Uterus (tissue), 4 donors: ENCODE results near the gene ZNF680. TPM values are rescaled to one million over a fixed set of nuclear protein-coding genes. Genes with fewer than 3 reads are reported as not detected.
"Not testable (repeated sequence)": the region's sequence is repeated elsewhere in the genome, so short reads cannot be mapped to it uniquely, and the experiment has no call there.

ENCODE experiments used
- DNase-seq, 2 donors: peaks; one replicate each; pipeline ENCODE4 v3.0.0-alpha.2; 2019 to 2020
- H3K27ac ChIP-seq, 2 donors: fragments of 200-600 bp; sonication (generic); 1 replicate in 1 of 2; 2 replicates in 1 of 2; pipeline ENCODE4 v1.5.1; 2016 to 2018
- H3K27me3 ChIP-seq, 2 donors: fragments of 200-600 bp; sonication (generic); one replicate each; pipeline ENCODE4 v1.5.1; 2018 to 2019; ENCODE audit warnings: control low read depth in 1 of 2
- H3K36me3 ChIP-seq, 2 donors: fragments of 200-600 bp; sonication (generic); one replicate each; pipeline ENCODE4 v1.5.1; 2019; ENCODE audit warnings: control low read depth in 1 of 2
- H3K4me1 ChIP-seq, 2 donors: fragments of 200-600 bp; sonication (generic); one replicate each; pipeline ENCODE4 v1.5.1; 2018 to 2019; ENCODE audit warnings: control low read depth in 1 of 2
- H3K4me3 ChIP-seq, 2 donors: fragments of 200-600 bp; sonication (generic); 1 replicate in 1 of 2; 2 replicates in 1 of 2; pipeline ENCODE4 v1.5.1; 2018 to 2019; ENCODE audit warnings: mild to moderate bottlenecking in 1 of 2
- H3K9me3 ChIP-seq, 2 donors: fragments of 200-600 bp; sonication (generic); one replicate each; pipeline ENCODE4 v1.5.1; 2019; ENCODE audit warnings: control low read depth in 1 of 2
- POLR2A ChIP-seq, 2 donors: fragments of 450-650 bp; IDR thresholded peaks; one replicate each; pipeline ENCODE4 v1.6.1; 2016; ENCODE audit warnings: antibody characterized with exemption in 2 of 2, mild to moderate bottlenecking in 1 of 2, moderate library complexity in 1 of 2
- intact Hi-C: fragments of 100-400 bp; cut with DNase I; formaldehyde crosslinking; loops from one replicate; pipeline ENCODE4 v1.15.1; 2023; ENCODE audit warnings: low total_unique reads
- total RNA-seq, 4 donors: library from RNA; depleted of rRNA in 3 of 4; stranded (reverse); fragments of >200 nt in 3 of 4; gene quantifications; one replicate each; pipeline versions ENCODE4 v1.1.0 to v1.2.4, GENCODE V29; 2014 to 2023
- TF ChIP-seq, protein P1 (sequence below), 4 experiments: fragments of 200-600 bp in 2 of 4; fragments of 450-650 bp in 2 of 4; sonication (generic) in 2 of 4; IDR thresholded peaks; one replicate each; pipeline ENCODE4 v1.5.1; 2016 to 2019; ENCODE audit warnings: antibody characterized with exemption in 4 of 4, mild to moderate bottlenecking in 2 of 4, moderate library complexity in 1 of 4
- donor health status: DM: yes; HTN: yes; CAD: no.

ZNF680 gene
- total RNA-seq, 4 donors from 2014 or later, result 5.1 to 47.2 (median 21.3) TPM

DNA sequence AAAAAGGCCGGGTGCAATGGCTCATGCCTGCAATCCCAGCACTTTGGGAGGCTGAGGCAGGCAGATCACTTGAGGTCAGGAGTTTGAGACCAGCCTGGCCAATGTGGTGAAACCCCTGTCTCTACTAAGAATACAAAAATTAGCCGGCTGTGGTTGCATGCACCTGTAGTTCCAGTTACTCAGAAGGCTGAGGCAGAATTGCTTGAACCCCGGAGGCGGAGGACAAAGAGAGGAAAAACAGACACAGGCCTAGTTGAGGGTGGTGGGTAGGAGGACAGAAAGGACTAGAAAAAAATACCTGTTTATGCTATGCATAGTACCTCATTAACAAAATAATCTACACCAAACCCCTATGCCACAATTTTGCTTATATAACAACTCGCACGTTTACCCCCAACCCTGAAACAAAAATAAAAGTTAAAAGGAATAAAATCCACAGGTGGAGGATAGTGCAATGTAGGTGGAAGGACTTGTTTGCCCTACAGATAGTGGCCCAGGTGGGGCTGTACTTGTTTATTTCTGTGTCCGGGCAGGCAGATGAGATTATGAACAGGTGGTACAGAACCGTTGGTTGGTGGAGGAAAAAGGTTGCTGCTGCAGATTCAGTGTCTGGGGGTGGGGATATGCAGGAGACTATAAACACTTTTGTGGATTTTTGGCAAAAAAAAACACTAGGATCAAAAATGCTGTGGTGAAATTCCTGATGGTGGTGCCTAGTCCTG lies 5.1 kb downstream of the ZNF680 start:
- Histone ChIP-seq H3K36me3 (no peaks in the 10 kb centered on the region), H3K27me3 (no peaks in the 10 kb centered on the region), H3K4me3 (no peak overlapping the region), H3K9me3 (no peaks in the 10 kb centered on the region), H3K4me1 (peaks cover 0 to 15% of the 10 kb centered on the region in 2 donors), H3K27ac (peak overlapping the region; percentile 59 to 80)
- DNase-seq, result no peak
- intact Hi-C loops, result no loop called here
- TF ChIP-seq POLR2A (IDR thresholded peaks at IDR 0.05), result no peak
- TF ChIP-seq, protein P1, sequence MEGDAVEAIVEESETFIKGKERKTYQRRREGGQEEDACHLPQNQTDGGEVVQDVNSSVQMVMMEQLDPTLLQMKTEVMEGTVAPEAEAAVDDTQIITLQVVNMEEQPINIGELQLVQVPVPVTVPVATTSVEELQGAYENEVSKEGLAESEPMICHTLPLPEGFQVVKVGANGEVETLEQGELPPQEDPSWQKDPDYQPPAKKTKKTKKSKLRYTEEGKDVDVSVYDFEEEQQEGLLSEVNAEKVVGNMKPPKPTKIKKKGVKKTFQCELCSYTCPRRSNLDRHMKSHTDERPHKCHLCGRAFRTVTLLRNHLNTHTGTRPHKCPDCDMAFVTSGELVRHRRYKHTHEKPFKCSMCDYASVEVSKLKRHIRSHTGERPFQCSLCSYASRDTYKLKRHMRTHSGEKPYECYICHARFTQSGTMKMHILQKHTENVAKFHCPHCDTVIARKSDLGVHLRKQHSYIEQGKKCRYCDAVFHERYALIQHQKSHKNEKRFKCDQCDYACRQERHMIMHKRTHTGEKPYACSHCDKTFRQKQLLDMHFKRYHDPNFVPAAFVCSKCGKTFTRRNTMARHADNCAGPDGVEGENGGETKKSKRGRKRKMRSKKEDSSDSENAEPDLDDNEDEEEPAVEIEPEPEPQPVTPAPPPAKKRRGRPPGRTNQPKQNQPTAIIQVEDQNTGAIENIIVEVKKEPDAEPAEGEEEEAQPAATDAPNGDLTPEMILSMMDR (IDR thresholded peaks at IDR 0.05), result no peak

DNA sequence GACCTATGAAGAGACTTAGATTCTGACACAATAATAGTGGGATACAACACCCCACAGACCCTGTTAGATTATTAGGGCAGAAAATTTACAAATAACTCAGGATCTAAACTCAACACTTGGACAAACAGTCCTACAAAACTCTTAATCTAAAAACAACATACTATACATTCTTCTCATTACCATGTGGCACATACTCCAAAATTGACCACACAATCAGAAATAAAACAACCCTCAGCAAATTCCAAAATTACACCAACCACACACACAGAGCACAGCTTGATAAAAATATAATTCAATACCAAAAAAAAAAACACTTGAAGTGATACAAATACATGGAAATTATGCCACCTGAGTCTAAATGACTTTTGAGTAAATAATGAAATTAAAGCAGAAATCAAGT lies 7.8 kb downstream of the ZNF680 start:
- peaks cover 0 to 9% of the 10 kb centered on the region in 2 donors for H3K4me1 ChIP-seq
- no peaks in the 10 kb centered on the region for H3K27me3 ChIP-seq
- H3K27ac ChIP-seq, result no peak overlapping the region
- DNase-seq, result no peak
- intact Hi-C loops, result no loop called here
- H3K9me3 ChIP-seq, result no peaks in the 10 kb centered on the region
- H3K36me3 ChIP-seq, result no peaks in the 10 kb centered on the region
- H3K4me3 ChIP-seq, result no peak overlapping the region
- TF ChIP-seq, protein P1 (IDR thresholded peaks at IDR 0.05), result no peak
- TF ChIP-seq POLR2A (IDR thresholded peaks at IDR 0.05), result no peak

DNA sequence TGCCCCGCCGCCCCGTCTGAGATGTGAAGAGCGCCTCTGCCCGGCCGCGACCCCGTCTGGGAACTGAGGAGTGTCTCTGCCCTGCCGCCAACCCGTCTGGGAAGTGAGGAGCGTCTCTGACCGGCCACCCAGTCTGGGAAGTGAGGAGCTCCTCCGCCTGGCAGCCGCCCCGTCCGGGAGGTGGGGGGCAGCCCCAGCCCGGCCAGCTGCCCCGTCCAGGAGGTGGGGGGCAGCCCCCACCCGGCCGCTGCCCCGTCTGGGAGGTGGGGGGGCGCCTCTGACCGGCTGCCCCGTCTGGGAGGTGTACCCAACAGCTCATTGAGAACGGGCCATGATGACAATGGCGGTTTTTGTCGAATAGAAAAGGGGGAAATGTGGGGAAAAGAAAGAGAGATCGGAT lies 8.7 kb downstream of the ZNF680 start:
- DNase-seq, H3K36me3 ChIP-seq, intact Hi-C loops, H3K4me1 ChIP-seq, H3K9me3 ChIP-seq, H3K4me3 ChIP-seq, H3K27me3 ChIP-seq, H3K27ac ChIP-seq: not testable (repeated sequence)

DNA sequence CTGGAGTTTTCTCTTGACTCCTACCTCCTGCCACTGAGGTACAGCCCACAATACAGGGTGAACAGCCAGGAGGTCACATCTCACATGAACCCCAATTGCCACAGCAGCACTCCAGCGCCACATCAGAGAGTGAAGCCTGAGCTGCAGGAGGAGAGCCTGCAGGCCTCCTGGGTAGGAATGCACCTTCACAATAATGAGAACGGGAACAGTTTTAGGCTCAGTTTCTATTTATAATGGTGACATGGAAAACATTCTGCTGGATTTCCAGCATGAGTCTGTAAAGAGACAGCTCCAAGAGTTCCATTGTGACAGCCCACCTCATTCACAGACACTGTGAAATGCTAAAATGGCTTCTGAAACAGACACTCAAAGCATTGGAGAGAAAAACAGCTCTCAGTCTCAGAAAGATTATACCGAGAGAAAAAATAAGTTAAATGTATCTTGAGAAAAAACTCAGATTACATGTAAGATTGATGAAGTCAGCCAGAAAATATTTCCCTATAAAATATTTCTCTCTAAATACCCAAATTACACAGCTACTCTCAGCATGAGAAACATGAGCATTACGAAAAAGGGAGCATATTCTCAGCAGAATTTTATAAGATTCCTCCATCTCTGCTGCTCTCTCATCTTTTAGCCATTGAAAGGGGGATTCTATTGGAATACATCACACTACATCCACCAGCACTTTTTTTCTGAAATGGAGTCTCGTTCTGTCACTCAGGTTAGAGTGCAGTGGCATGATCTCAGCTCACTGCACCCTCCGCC lies 11.3 kb downstream of the ZNF680 start:
- no peaks in the 10 kb centered on the region for H3K27me3 ChIP-seq
- no peak overlapping the region for H3K27ac ChIP-seq
- H3K9me3 ChIP-seq, result no peaks in the 10 kb centered on the region
- no peaks in the 10 kb centered on the region for H3K36me3 ChIP-seq
- no peak for DNase-seq
- no peak overlapping the region for H3K4me3 ChIP-seq
- TF ChIP-seq, protein P1 (IDR thresholded peaks at IDR 0.05), result no peak
- no peak for TF ChIP-seq POLR2A (IDR thresholded peaks at IDR 0.05)
- intact Hi-C loops, result no loop called here
- H3K4me1 ChIP-seq, result no peaks in the 10 kb centered on the region

DNA sequence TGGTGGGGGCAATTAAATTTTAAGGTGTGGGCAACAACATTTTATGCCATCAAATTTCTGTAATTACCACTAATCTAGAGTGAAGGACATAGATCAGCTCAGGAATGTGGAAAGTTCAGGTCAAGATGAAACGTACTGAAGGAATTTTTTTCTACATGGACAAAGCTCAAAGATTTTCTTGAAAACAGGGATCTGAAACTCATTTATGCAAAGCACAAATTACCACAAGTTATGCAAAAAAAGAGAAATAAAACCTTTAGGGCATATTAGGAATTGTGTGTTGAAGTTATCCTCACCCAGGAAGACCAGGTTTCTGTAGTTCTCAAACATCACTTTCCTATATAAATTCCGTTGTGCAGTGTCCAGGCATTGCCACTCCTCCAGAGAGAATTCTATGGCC lies 18.9 kb downstream of the ZNF680 start:
- H3K36me3 ChIP-seq, result peaks cover 0 to 2% of the 10 kb centered on the region in 2 donors
- H3K27ac ChIP-seq, result no peak overlapping the region
- no peaks in the 10 kb centered on the region for H3K27me3 ChIP-seq
- no peak overlapping the region for H3K4me3 ChIP-seq
- H3K9me3 ChIP-seq, result no peaks in the 10 kb centered on the region
- H3K4me1 ChIP-seq, result no peaks in the 10 kb centered on the region
- no peak for DNase-seq
- no peak for TF ChIP-seq POLR2A (IDR thresholded peaks at IDR 0.05)
- intact Hi-C loops, result no loop called here
